ENCODE measurements around the gene ARL8B.
"Not testable (repeated sequence)": the region's sequence is repeated elsewhere in the genome, so short reads cannot be mapped to it uniquely, and the experiment has no call there.

ARL8B gene

GRCh38 chr3:5181469-5182141, 59.5 kb downstream of the ARL8B start:
- no peak for DNase-seq (ENCODE audit: low read depth)
- H3K4me3 ChIP-seq (ENCODE audit: low read depth, low read length), result no peak overlapping the region

- not testable (repeated sequence) for DNase-seq (ENCODE audit: low read depth); H3K4me3 ChIP-seq (ENCODE audit: low read depth, low read length)
Measured at GRCh38 chr3:5183714-5184113, 61.6 kb downstream of the ARL8B start.

- H3K4me3 ChIP-seq (ENCODE audit: low read depth, low read length), result no peak overlapping the region
Measured at GRCh38 chr3:5184499-5184898, 62.4 kb downstream of the ARL8B start.

GRCh38 chr3:5185093-5185673, 63.1 kb downstream of the ARL8B start:
- no peak overlapping the region for H3K4me3 ChIP-seq (ENCODE audit: low read depth, low read length)
- DNase-seq (ENCODE audit: low read depth), result no peak

More at GRCh38 chr3:5184499-5184898, 62.4 kb downstream of the ARL8B start:
- no peak for DNase-seq (ENCODE audit: low read depth)

- peak overlapping the region; percentile 49 for H3K4me3 ChIP-seq (ENCODE audit: low read depth, low read length)
- DNase-seq (ENCODE audit: low read depth), result no peak
Measured at GRCh38 chr3:5186089-5186857, 64.2 kb downstream of the ARL8B start.

DNA sequence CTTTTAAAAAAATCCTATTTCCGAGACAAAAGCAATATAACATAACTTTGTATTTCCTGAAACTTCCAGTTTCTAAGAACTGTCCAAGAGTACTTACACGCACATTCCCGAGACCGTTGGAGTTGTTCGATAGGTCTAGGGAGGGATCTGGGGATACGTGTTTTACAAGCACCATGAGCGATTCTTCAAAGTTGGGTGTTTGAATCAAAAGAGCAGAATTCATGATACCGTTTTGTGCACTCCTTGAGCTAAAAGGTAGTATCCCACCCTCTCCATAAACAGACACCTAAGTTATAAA, 64.7 kb downstream of the ARL8B start:
- no peak for DNase-seq (ENCODE audit: low read depth)
- H3K4me3 ChIP-seq (ENCODE audit: low read depth, low read length), result peak overlapping the region; percentile 49

DNA sequence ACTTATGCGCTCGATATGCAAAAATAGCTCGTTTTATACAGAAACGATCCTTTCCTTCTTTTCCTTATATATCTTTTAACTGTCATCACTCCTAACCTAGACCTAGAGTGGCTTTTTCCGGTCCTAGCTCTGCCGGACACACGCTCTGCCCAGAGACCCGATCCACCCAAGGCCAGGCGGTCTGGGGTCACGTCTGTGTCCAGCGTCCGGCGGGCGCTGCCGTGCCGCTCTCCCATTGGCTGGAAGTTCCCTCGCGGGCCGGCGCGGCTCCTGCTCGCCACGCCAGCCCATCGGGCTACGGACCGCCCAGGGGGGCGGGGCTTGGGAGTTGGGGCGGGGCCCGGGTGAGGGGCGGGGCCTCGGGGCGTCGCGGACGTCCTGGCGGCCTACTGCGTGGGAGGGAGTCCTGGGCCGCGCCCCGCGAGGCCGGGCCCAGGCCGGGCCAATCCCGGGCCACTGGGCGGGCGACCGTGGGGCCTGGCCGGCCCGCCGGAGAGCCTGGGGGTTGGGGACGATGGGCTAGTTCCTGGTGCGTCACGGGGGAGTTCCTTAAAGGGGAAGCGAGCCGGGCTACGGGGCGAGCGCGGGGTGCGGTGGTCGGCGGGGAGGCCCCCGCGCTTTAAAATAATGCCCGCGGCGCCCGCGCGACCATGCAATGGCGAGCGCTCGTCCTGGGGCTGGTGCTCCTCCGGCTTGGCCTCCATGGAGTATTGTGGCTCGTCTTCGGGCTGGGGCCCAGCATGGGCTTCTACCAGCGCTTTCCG, 65.2 kb downstream of the ARL8B start, which contains the start of gene EDEM1:
TSS of gene EDEM1 (plus strand) at position 552 of the 764 bp plus-strand sequence. CDS start at position 651, 99 bp downstream.
- H3K4me3 ChIP-seq (ENCODE audit: low read depth, low read length), result peak within 1 kb of the TSS; percentile 91
- DNase-seq (ENCODE audit: low read depth), result peak; percentile 86

DNA sequence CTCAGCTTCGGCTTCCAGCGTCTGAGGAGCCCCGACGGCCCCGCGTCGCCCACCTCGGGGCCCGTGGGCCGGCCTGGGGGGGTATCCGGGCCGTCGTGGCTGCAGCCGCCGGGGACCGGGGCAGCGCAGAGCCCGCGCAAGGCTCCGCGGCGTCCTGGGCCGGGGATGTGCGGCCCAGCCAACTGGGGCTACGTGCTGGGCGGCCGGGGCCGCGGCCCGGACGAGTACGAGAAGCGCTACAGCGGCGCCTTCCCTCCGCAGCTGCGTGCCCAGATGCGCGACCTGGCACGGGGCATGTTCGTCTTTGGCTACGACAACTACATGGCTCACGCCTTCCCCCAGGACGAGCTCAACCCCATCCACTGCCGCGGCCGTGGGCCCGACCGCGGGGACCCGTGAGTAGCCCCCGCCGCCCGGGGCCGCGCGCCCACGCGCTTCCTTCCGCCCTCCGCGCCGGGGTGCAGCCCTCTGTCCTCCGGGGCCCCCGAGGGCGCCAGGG, 65.9 kb downstream of the ARL8B start:
- DNase-seq (ENCODE audit: low read depth), result no peak
- peak overlapping the region; percentile 91 for H3K4me3 ChIP-seq (ENCODE audit: low read depth, low read length)

DNA sequence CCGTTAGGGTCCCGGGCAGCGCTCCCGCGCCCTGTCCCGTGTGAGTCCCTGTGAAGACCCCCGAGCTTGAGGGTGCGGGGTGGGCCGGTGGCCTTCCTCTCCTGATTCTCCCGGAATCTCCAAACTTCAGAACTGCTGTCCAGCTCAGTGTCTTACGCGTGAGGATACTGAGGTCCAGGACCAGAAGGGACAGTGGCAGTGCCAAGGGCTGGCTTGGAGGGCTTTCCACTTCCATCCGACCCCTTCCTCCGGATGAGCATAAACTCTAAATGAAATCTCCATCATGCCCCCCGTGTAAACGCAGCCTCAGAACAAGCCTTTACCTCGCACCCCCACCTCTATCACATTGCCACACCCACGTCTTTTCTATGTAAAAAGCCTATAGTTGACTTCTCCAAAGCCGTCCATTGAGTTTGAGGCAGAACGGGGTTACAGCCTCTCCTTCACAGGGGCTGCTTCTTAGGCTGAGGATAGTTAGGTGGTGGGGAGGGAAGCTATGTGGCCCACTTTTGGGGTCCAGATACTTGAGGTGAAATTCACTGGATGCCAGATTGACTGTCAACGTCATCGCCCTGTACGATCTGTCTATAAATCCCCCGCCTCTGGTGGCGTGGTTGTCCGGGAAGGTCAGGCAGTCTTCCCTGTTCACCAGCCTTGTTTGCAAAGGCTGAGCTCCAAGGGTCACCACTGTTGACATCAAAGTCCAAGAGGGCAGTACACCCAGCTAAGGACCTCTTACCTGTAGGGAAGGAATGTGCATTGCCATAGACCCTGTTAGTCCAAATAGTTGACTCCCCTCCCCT, 66.5 kb downstream of the ARL8B start:
- peak overlapping the region; percentile 91 for H3K4me3 ChIP-seq (ENCODE audit: low read depth, low read length)
- DNase-seq (ENCODE audit: low read depth), result no peak

- no peak for DNase-seq (ENCODE audit: low read depth)
- H3K4me3 ChIP-seq (ENCODE audit: low read depth, low read length), result peak overlapping the region; percentile 13
Measured at GRCh38 chr3:5190147-5190791, 68.2 kb downstream of the ARL8B start.

DNA sequence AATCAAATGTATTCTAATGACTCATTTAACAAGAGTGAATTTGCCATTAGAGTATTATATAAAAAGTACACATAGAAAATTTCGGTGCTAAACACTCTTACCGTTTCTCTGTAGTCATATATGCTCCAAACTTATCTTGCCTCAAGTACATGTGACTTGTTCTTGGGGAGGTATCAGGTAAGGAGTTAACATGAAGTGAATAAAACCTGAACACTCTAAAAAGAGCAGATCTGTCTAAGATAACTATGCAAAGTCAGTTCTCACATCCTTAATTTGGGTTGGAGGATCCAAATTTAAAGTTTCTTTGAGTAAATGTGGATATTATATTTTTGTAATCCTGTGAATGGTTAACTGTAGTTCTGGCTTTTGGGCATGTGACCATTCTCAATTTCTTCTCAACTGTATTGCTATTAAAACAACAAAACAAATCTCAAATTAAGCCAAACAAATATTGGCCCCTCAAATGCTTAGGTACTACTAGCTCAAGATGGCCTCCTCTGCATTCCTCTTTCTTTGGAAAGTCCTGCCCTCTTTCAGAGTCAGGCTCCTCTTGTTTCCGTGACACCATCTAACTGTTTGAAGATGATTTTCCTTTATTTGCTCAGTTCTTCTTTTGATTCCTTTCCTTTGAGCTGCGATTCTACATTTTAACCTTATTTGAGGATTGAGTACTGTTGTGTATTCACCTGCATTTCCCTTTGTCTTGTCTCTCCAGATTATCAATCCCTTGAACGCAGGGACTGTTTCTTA, 69.6 kb downstream of the ARL8B start:
- H3K4me3 ChIP-seq (ENCODE audit: low read depth, low read length), result no peak overlapping the region
- DNase-seq (ENCODE audit: low read depth), result no peak

- DNase-seq (ENCODE audit: low read depth), result no peak
- no peak overlapping the region for H3K4me3 ChIP-seq (ENCODE audit: low read depth, low read length)
Measured at GRCh38 chr3:5192571-5193365, 70.7 kb downstream of the ARL8B start.

- no peak overlapping the region for H3K4me3 ChIP-seq (ENCODE audit: low read depth, low read length)
- no peak for DNase-seq (ENCODE audit: low read depth)
Measured at GRCh38 chr3:5194341-5194740, 72.2 kb downstream of the ARL8B start.

DNA sequence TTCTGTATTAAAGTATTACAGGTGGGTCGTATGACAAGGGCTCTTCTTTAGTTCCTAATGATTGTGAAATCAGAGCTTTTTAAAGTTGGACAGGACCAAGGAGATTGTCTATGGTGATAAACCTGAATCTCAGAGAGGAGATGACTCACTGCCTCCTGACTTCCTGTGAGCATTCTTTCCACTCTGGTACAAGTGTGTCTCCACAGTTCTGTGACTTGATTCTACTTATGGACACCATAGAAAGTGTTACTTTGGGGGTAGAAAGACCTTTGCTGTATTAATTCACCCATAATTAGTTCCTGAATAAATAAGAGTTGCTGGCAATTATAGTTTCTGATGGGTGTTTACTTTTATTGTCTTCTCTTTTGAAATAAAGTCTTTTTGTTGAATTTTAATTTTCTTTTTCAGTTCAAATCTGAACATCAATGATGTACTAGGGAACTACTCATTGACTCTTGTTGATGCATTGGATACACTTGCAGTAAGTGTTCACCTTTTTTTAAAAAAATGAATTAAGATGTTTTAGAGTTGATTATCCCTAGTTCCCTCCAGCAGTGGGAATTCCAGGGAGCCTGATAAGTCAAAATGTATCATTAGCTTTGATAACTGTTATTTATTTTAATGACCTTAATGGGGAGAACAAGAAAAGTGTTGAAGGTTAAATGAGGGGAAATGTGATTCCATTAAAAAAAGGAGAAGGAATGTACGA, 72.9 kb downstream of the ARL8B start:
- peak; percentile 54 for DNase-seq (ENCODE audit: low read depth)
- no peak overlapping the region for H3K4me3 ChIP-seq (ENCODE audit: low read depth, low read length)

GRCh38 chr3:5195605-5196004, 73.5 kb downstream of the ARL8B start:
- no peak overlapping the region for H3K4me3 ChIP-seq (ENCODE audit: low read depth, low read length)
- DNase-seq (ENCODE audit: low read depth), result no peak

DNA sequence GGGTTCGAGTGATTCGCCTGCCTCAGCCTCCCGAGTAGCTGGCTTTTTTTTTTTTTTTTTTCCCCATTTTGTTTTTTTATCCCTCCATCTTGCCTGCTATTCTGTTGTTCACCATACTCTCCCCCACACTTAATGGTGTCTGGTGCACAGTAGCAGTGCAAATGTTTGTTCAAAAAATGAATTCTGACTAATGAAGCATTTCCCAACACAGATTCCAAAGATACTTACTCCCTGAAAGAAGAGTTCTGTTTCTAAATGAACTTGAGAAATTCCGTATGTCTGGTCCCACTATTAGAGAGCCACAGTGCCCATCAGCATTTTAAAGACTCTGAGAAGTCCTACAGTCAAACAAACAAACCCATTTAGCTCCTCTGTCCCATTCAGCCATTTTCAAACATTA, 74.9 kb downstream of the ARL8B start:
- H3K4me3 ChIP-seq (ENCODE audit: low read depth, low read length), result no peak overlapping the region
- peak; percentile 36 for DNase-seq (ENCODE audit: low read depth)
